IPS-NIHi11 (cell line): ENCODE results near the gene TMEFF2.
"Not testable (repeated sequence)": the region's sequence is repeated elsewhere in the genome, so short reads cannot be mapped to it uniquely, and the experiment has no call there.

Experiments used
- DNase-seq: peaks from one replicate; pipeline ENCODE4 v3.0.0; 2012; ENCODE audit warnings: mixed read lengths, low spot score

TMEFF2 gene

GRCh38 chr2:192127434-192127833 lies 67.3 kb downstream of the TMEFF2 start:
- no peak for DNase-seq

DNA sequence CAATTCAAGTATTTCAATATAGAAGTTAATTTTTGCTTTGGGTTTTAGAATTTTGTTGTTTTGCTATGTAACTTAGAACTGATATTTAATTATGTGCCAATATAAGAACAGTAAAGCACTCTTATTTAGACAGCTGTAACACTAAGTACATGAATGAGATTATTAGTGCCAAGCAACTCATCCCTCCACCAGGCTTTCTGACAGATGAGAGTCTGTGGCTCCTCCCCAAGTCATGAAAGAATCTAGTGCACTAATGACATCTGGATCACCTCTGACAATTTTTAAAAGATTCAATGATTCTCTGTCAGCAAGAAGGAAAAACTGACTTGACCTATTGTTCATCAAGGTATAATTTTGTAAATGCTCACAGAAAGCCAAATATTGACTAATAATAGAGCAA lies 67.8 kb downstream of the TMEFF2 start:
- no peak for DNase-seq

- no peak for DNase-seq
These were observed 68.3 kb downstream of the TMEFF2 start for GRCh38 chr2:192126426-192126825.

DNA sequence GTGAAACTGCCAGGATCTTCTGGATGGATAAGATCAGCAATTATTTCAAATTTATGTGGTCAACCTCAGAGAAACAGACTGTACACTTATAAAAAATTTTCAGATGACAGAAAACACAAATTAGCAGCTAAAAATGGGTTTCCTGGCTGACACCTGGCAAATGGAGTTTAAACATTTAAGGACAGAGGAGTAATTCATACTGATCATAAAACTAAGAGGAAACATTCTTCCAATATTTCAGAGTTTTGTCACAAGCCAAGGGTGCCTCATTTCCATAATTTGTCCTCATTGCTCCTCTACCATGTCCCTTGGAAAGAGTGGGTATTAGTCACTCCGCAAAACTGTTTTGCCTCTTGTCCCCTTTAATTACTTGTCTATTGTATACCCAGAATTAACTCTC lies 70.2 kb downstream of the TMEFF2 start:
- no peak for DNase-seq

- no peak for DNase-seq
These were observed 70.9 kb downstream of the TMEFF2 start for GRCh38 chr2:192123847-192124246.

DNA sequence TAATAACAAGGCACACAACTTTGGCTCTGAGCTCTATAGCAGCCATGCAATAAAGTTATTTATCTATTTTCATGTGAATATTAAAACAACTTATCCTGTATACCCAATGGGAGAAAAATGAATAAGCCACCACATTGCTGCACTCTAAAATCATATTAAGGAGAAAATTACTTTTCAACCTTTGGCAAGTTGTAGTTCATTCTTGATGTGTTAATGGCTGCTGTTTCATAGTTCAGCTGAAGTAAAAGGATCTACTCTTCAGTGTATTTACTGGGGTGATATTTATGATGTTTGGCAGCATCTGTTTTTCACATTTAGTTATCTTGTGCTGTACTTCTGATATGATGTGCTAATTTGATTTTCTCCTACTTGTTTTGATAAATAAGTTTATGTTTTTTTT lies 71.8 kb downstream of the TMEFF2 start:
- no peak for DNase-seq

DNA sequence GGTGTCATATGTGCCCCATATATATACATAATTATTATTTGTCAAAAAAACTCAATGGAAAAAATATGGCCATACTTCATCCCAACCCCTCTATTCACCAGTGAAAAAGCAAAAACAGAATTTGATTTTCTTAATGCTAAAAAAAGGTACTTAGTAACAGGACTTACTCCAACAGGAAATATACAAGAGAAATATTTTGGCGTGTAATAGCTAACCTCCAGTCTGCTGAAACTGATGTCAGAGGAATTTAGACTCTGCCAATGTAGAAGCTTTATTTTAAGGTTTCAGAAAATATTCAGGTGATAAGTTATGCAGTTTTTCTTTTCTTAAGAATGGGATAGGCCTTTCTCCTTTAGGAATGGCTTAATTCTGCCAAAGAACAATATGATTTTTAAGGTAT lies 72.6 kb downstream of the TMEFF2 start:
- DNase-seq, result no peak

DNA sequence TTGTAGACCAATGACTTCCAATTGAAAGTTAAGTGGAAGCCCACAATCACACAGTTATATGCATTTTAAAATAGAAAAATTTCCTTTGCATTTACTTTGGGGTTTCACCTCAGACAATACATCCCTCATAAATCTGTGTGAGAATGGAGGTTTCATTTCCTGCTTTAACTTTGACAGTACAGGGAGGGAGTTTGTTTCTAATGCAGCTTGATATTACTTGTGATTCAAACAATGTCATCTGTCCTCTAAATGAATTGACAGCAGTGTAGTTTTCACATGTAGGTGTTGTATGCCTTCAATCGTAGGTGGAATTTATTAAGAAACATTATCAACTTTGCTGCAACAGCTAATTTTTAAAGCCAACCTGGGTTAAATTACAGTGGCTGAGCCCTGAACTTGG lies 75.2 kb downstream of the TMEFF2 start:
- no peak for DNase-seq

DNA sequence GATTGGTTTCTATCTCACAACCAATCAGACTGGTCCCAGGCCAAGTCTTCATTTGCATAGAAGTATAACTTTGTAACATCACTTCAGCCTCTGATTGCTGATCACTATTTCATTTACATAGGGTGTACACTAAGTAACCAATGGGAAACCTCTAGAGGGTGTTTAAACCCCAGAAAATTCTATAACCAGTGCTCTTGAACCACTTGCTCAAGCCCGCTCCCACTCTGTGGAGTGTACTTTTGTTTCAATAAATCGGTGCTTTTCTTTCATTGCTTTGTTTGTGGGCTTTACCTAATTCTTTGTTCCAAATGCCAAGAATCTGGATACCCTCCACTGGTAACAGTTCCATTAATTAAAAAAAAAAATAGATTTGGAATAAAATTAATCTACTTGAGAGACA lies 77.0 kb downstream of the TMEFF2 start:
- no peak for DNase-seq

DNA sequence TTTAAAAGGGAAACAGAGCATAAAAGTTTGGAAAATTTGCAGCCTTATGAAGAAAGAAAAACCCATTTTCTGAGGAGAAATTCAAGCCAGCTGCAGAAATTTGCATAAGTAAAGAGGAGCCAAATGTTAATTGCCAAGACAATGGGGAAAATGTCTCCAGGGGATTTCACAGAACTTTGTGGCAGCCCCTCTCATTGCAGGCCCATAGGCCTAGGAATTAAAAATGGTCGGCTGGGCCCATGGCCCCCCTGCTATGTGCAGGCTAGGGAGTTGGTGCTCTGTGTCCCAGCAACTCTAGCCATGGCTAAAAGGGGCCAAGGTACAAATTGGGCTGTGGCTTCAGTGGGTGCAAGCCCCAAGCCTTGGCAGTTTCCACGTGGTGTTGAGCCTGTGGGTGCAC lies 83.2 kb downstream of the TMEFF2 start:
- DNase-seq, result not testable (repeated sequence)

DNA sequence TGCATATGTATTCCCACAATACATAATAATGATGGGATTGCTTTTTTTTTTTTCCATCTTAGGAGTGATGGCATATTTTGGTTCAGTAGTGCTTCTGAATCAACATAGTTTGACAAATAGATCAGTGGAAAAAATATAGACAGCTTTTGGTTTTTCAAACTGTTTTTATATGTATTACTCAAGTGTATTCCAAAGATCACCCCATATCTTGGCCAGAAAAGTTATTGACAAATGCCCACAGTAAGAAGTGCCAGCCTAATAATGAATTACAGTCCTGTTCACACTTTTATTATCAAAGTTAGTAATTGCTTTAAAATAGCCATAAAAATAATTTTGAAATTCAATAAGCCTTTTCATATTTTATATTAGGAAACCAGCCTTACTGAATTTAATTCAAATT lies 95.0 kb downstream of the TMEFF2 start:
- no peak for DNase-seq

- no peak for DNase-seq
These were observed 95.8 kb downstream of the TMEFF2 start for GRCh38 chr2:192098814-192099491.

DNA sequence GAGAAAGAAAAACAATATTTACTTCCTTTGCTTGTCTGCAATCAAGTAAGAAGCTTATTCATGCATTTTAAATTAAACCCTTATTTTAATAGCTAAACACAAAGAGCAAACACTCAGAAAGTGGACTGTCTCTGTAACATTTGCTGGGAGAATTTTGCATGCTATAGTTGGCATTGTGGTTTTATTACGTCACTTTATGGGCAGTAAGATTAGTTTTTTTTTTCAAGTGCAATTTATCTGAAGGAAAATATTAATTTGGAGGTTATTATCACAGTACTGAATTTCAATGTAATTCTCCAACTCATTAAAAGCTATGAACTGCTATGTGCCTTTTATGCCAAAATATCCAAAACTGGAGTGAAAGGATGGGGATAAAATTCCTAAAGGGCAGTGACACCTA lies 103.3 kb downstream of the TMEFF2 start:
- no peak for DNase-seq

DNA sequence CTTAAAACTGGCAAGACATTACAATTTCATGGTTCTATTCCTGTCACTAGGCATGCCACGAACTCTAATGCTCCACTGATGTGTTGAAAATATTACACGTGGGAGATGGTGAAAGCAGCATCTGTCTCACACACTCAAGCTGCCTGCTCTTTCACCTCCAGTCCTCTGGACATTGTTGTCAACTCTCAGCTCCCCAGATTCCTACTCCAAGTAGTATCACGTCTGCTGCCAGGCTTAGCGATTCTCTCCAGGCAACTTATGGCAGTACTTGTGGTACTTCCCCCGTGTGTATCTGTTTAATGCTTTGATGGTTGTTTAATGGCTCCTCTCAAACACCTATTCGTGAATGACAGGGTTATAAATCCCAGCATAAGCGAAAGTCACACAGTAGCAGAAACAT lies 103.8 kb downstream of the TMEFF2 start:
- DNase-seq, result no peak

DNA sequence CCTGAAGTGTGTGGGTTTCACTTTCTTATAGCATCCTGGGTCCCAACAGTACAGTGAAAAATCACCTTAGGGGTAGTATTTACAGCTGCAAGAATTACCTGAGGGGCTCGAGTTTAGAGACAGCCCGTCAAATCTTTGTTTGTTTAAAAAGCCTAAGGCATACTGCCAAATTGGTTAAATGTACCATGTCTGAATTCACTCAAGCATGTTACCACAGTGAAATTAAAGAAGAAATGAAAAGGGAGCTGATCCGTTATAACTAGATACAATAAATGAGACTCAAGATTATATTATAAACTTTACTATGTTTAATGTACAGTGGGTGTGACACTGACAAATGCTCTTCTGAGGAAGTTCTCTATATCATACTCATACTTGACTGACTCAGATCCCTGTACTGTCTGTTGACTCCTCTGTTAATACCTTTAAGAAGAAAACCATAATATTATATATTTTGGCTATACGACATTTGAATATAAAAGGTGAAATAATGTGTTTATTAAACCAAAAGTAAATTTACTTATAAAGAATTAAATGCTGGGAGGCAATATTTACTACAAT lies 107.3 kb downstream of the TMEFF2 start:
- DNase-seq, result no peak

DNA sequence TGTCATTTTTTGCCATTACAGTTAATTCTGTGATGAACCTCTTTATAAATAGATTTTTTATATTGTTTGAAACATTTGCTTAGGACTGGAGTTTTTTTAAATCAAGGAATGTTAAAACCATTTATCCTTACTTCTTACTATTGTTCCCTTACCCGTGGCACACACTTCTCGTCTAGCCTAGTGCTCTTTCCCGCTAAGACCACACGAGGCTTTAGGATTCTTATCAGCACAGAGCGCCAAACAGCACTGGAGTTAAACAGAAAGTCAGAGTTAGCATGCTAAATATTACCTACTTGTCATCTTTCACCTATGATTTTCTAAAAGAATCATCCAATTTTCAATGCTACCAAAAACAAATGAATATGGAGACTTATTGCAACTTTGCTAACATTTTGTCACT lies 112.6 kb downstream of the TMEFF2 start:
- DNase-seq, result no peak

DNA sequence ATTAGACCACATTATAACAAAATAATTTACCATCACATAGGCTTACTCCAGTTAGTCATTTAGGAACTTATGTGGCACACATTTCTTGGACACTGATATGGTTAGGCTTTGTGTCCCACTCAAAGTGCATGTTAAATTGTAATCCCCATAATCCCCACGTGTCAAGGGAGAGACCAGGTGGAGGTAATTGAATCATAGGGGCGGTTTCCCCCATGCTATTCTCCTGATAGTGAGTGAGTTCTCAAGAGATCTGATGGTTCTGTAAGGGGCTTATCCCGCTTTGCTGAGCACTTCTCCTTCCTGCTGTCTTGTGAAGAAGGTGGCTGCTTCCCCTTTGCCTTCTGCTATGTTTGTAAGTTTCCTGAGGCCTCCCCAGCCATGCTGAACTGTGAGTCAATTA lies 114.6 kb downstream of the TMEFF2 start:
- DNase-seq, result not testable (repeated sequence)

DNA sequence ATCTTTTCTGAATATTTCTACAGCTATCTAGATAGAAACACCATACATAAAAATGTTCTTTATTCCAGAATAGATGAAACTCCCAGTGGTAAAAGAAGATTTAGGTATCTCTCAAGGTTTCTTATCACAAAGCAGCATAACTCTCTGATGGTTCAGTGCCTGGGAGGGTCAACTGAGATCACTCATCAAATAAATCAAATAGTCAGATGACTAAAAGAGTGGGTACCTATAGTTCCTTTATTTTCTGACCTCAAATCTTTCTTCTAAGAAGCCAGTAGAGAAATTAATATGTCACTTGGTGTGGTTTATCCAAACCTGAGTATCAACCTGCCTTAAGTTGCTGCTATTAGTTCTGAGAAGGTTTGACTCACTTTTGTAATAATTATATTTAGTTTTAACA lies 120.9 kb downstream of the TMEFF2 start:
- no peak for DNase-seq

DNA sequence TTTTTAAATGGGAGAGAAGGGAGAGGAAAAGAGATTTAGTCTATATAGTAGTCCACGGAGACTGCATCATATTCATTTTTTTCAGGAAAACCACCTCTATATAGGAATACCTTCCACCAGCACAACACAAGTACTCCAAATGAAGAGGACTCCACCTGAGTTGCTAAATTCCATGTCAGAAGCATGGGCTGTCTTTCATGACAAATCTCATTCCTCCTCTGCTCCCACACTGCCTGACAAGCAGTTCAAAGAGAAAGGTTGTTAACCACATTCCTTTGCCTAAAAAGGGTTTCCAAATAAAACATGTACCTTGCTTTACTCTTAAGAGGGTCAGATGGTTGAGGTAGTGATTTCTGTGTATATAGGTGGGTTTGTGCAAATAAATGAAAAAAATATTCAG lies 122.0 kb downstream of the TMEFF2 start:
- no peak for DNase-seq

- DNase-seq, result no peak
These were observed 122.5 kb downstream of the TMEFF2 start for GRCh38 chr2:192072261-192072660.

GRCh38 chr2:192070099-192070498 lies 124.6 kb downstream of the TMEFF2 start:
- no peak for DNase-seq

DNA sequence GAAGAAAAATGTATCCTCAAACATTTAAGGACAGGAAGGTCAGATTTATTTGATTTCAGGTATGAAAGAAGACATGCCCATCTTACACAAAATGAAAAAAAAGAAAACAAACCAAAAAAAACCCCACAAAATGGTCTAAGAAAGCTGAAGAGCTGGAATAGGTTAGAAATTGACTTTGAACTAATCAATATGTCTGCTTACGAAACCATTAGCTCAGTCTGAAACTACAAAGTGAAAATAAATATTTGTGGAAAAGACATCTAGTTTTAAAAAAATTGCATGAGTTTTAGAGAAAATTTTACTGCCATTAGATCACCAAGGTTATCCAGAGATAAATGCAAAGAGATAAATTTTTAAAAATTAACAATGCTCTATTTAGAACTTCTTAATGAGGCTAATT lies 125.3 kb downstream of the TMEFF2 start:
- DNase-seq, result no peak

DNA sequence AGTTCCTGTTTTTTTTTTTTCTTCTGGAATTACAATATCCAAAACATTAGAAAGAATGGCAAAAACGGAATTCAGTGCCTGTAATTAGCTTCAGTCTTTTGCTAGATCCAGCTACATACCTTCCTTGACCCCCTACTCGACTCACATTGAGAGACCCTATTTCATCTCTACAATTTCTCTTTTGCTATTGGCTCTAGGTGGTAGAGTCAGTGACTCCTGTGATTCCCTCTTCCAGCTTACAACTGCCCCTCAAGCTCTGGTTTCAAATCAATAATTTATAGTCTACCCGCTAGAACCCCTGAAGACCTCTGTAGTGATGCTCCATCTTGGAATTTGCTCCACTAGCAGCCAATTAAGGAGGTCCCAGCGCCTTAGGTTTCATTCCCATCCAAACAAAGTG lies 125.8 kb downstream of the TMEFF2 start:
- no peak for DNase-seq

DNA sequence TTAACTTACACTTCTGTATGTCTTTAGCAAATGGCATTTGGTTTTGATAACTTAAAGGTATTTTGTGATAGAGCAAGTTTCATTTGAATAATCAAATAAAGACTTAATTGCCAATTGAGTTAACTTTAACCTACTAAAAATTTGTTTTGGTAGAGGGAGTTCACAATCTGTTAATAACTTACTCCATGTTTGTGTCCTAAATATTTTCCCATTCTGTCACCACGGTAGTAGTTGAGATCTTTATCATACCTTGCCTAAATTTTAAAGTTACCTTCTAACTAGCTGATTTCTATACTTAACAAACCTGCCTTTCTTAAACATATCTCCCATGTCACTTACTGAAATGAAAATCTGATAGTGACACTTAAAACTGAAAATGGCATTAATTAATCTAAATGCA lies 127.1 kb downstream of the TMEFF2 start:
- DNase-seq, result no peak
